HG03097 (cell line): ENCODE measurements around the gene VIL1.
A peak's percentile ranks its signal among the peaks of the same experiment; 100 is the strongest.

Experiments used
- ATAC-seq: cut with Tn5 transposase; IDR thresholded peaks from one replicate; pipeline ENCODE4 v1.9.1; 2021; ENCODE audit not compliant: unreplicated experiment, low FRiP score

VIL1 gene

GRCh38 chr2:218405086-218405745, 13.7 kb upstream of the VIL1 start:
- ATAC-seq: no peak

- ATAC-seq: peak; percentile 11
These were observed 13.1 kb upstream of the VIL1 start for GRCh38 chr2:218405746-218406208.

- peak; percentile 73 for ATAC-seq
These were observed 12.5 kb upstream of the VIL1 start for GRCh38 chr2:218406209-218406948.

- no peak for ATAC-seq
These were observed 11.8 kb upstream of the VIL1 start for GRCh38 chr2:218406949-218407618.

- ATAC-seq: no peak
These were observed 11.2 kb upstream of the VIL1 start for GRCh38 chr2:218407717-218408116.

GRCh38 chr2:218418321-218418716, 604 bp upstream of the VIL1 start:
- no peak for ATAC-seq

GRCh38 chr2:218419630-218420216, 800 bp downstream of the VIL1 start:
- no peak for ATAC-seq

- no peak for ATAC-seq
These were observed 2.1 kb downstream of the VIL1 start for GRCh38 chr2:218421027-218421426.

GRCh38 chr2:218422403-218423086, 3.6 kb downstream of the VIL1 start:
- ATAC-seq: no peak

GRCh38 chr2:218423584-218423983, 4.7 kb downstream of the VIL1 start:
- no peak for ATAC-seq

- ATAC-seq: no peak
These were observed 6.6 kb downstream of the VIL1 start for GRCh38 chr2:218425531-218425930.

GRCh38 chr2:218427741-218428140, 8.8 kb downstream of the VIL1 start:
- no peak for ATAC-seq

- ATAC-seq: no peak
These were observed 10.1 kb downstream of the VIL1 start for GRCh38 chr2:218428846-218429558.

GRCh38 chr2:218429911-218430692, 11.2 kb downstream of the VIL1 start:
- no peak for ATAC-seq

GRCh38 chr2:218430721-218431120, 11.8 kb downstream of the VIL1 start:
- ATAC-seq: no peak

- no peak for ATAC-seq
These were observed 13.0 kb downstream of the VIL1 start for GRCh38 chr2:218431878-218432277.

GRCh38 chr2:218432676-218433365, 13.9 kb downstream of the VIL1 start:
- no peak for ATAC-seq

- ATAC-seq: no peak
These were observed 15.5 kb downstream of the VIL1 start for GRCh38 chr2:218434456-218434855.
